SK-N-MC (cell line): ENCODE measurements around the gene PDE4D.

Experiments
- DNase-seq: peaks from one replicate; pipeline ENCODE4 v3.0.0-alpha.2; 2011; ENCODE audit warnings: low read depth, low spot score
- H3K27ac ChIP-seq: fragments of 200-600 bp; sonication (generic); 2 replicates; pipeline ENCODE4 v1.5.1; 2016; ENCODE audit warnings: mixed run types
- H3K36me3 ChIP-seq: fragments of 200-600 bp; sonication (generic); 2 replicates; pipeline ENCODE4 v1.6.1; 2017; ENCODE audit warnings: antibody characterized with exemption, low read length, mixed read lengths; ENCODE audit not compliant: insufficient read depth
- H3K4me3 ChIP-seq: fragments of 200-600 bp; sonication (generic); 2 replicates; pipeline ENCODE4 v1.5.1; 2016
- H3K9ac ChIP-seq: fragments of 200-600 bp; sonication (generic); 2 replicates; pipeline ENCODE4 v1.8.0; 2017; ENCODE audit warnings: mixed run types, mixed read lengths; ENCODE audit not compliant: insufficient read length
- H3K9me3 ChIP-seq: fragments of 200-600 bp; sonication (generic); 2 replicates; pipeline ENCODE4 v1.6.1; 2017; ENCODE audit warnings: low read depth, mild to moderate bottlenecking, antibody characterized with exemption, low read length, moderate library complexity, mixed read lengths
- EZH2 ChIP-seq: fragments of 200-600 bp; sonication (generic); IDR thresholded peaks from one replicate; pipeline ENCODE4 v1.6.1; 2017; ENCODE audit warnings: antibody characterized with exemption
- FOXP2 ChIP-seq: optimal IDR thresholded peaks from 2 replicates; pipeline ENCODE3; 2011; ENCODE audit warnings: mild to moderate bottlenecking, moderate library complexity; ENCODE audit not compliant: insufficient read depth; ENCODE audit errors: extremely low read length, control extremely low read depth
- POLR2AphosphoS5 ChIP-seq: IDR thresholded peaks from 2 replicates; pipeline ENCODE4 v1.6.1; 2012; ENCODE audit warnings: mild to moderate bottlenecking, low read depth, low read length, borderline replicate concordance

Gene PDE4D

GRCh38 chr5:59850766-59851165 lies 42.8 kb downstream of the PDE4D start:
- Histone ChIP-seq H3K4me3 (no peak overlapping the region), H3K27ac (no peak overlapping the region), H3K9me3 (no peaks in the 10 kb centered on the region), H3K9ac (no peak overlapping the region), H3K36me3 (no peaks in the 10 kb centered on the region)
- no peak for DNase-seq
- TF ChIP-seq FOXP2 = no peak

- H3K4me3 ChIP-seq = no peak overlapping the region
- H3K9ac ChIP-seq = no peak overlapping the region
- no peak overlapping the region for H3K27ac ChIP-seq
- no peaks in the 10 kb centered on the region for H3K36me3 ChIP-seq
- no peak for DNase-seq
- no peak for TF ChIP-seq EZH2
- TF ChIP-seq FOXP2 = no peak
- no peak for TF ChIP-seq POLR2AphosphoS5
- H3K9me3 ChIP-seq = no peaks in the 10 kb centered on the region
Measured at GRCh38 chr5:59847586-59847985, 45.9 kb downstream of the PDE4D start.

GRCh38 chr5:59845730-59846129 lies 47.8 kb downstream of the PDE4D start:
- H3K9ac ChIP-seq = no peak overlapping the region
- H3K9me3 ChIP-seq = no peaks in the 10 kb centered on the region
- TF ChIP-seq EZH2 (no peak), FOXP2 (no peak)
- no peaks in the 10 kb centered on the region for H3K36me3 ChIP-seq
- no peak for DNase-seq
- H3K4me3 ChIP-seq = no peak overlapping the region
- H3K27ac ChIP-seq = no peak overlapping the region

GRCh38 chr5:59843511-59844213 lies 49.9 kb downstream of the PDE4D start:
- Histone ChIP-seq H3K9me3 (no peaks in the 10 kb centered on the region), H3K9ac (no peak overlapping the region), H3K27ac (no peak overlapping the region), H3K36me3 (no peaks in the 10 kb centered on the region), H3K4me3 (no peak overlapping the region)
- TF ChIP-seq POLR2AphosphoS5 = no peak
- no peak for TF ChIP-seq FOXP2
- TF ChIP-seq EZH2 = no peak
- no peak for DNase-seq

- Histone ChIP-seq H3K9ac (no peak overlapping the region), H3K9me3 (no peaks in the 10 kb centered on the region), H3K27ac (no peak overlapping the region), H3K36me3 (no peaks in the 10 kb centered on the region), H3K4me3 (no peak overlapping the region)
- TF ChIP-seq POLR2AphosphoS5 (no peak), EZH2 (no peak), FOXP2 (no peak)
- DNase-seq = no peak
Measured at GRCh38 chr5:59842999-59843398, 50.5 kb downstream of the PDE4D start.

- Histone ChIP-seq H3K9me3 (no peaks in the 10 kb centered on the region), H3K27ac (no peak overlapping the region), H3K9ac (no peak overlapping the region), H3K4me3 (no peak overlapping the region), H3K36me3 (no peaks in the 10 kb centered on the region)
- no peak for DNase-seq
- no peak for TF ChIP-seq EZH2
- no peak for TF ChIP-seq POLR2AphosphoS5
- TF ChIP-seq FOXP2 = no peak
Measured at GRCh38 chr5:59840200-59840601, 53.3 kb downstream of the PDE4D start.

- Histone ChIP-seq H3K9me3 (no peaks in the 10 kb centered on the region), H3K4me3 (no peak overlapping the region), H3K27ac (no peak overlapping the region), H3K9ac (no peak overlapping the region), H3K36me3 (no peaks in the 10 kb centered on the region)
- TF ChIP-seq EZH2 (no peak), FOXP2 (no peak), POLR2AphosphoS5 (no peak)
- no peak for DNase-seq
Measured at GRCh38 chr5:59838989-59839388, 54.5 kb downstream of the PDE4D start.

- no peak overlapping the region for H3K9ac ChIP-seq
- H3K4me3 ChIP-seq = no peak overlapping the region
- H3K9me3 ChIP-seq = no peaks in the 10 kb centered on the region
- H3K36me3 ChIP-seq = no peaks in the 10 kb centered on the region
- no peak for DNase-seq
- TF ChIP-seq POLR2AphosphoS5 (no peak), FOXP2 (no peak), EZH2 (no peak)
- H3K27ac ChIP-seq = no peak overlapping the region
Measured at GRCh38 chr5:59838067-59838466, 55.5 kb downstream of the PDE4D start.

GRCh38 chr5:59837071-59837470 lies 56.5 kb downstream of the PDE4D start:
- Histone ChIP-seq H3K9me3 (no peaks in the 10 kb centered on the region), H3K36me3 (no peaks in the 10 kb centered on the region), H3K27ac (no peak overlapping the region), H3K4me3 (no peak overlapping the region), H3K9ac (no peak overlapping the region)
- DNase-seq = no peak
- TF ChIP-seq EZH2 (no peak), FOXP2 (no peak), POLR2AphosphoS5 (no peak)

GRCh38 chr5:59835800-59836199 lies 57.7 kb downstream of the PDE4D start:
- H3K36me3 ChIP-seq = no peaks in the 10 kb centered on the region
- H3K27ac ChIP-seq = no peak overlapping the region
- DNase-seq = no peak
- no peak for TF ChIP-seq POLR2AphosphoS5
- TF ChIP-seq EZH2 = no peak
- TF ChIP-seq FOXP2 = no peak
- H3K9ac ChIP-seq = no peak overlapping the region
- H3K9me3 ChIP-seq = no peaks in the 10 kb centered on the region
- H3K4me3 ChIP-seq = no peak overlapping the region
